HG02610 (cell line): ENCODE data around the gene C2orf42.
A peak's percentile ranks its signal among the peaks of the same experiment; 100 is the strongest.
"Not testable (repeated sequence)": the region's sequence is repeated elsewhere in the genome, so short reads cannot be mapped to it uniquely, and the experiment has no call there.

Source experiments
- ATAC-seq: cut with Tn5 transposase; IDR thresholded peaks from one replicate; pipeline ENCODE4 v1.9.1; 2021; ENCODE audit warnings: mild to moderate bottlenecking, moderate library complexity; ENCODE audit not compliant: unreplicated experiment

Gene C2orf42

GRCh38 chr2:70190418-70191243 is at the start of gene C2orf42:
Gene C2orf42, minus strand, starts transcription at chr2:70191019. Its CDS starts 9,034 bp downstream, at chr2:70181985.
- ATAC-seq, result peak; percentile 80

- ATAC-seq, result no peak
Observed at GRCh38 chr2:70240599-70240998, 49.8 kb upstream of the C2orf42 start.

GRCh38 chr2:70233926-70234325 is 43.1 kb upstream of the C2orf42 start:
- no peak for ATAC-seq

- ATAC-seq, result no peak
Observed at GRCh38 chr2:70226781-70227180, 36.0 kb upstream of the C2orf42 start.

- ATAC-seq, result not testable (repeated sequence)
Observed at GRCh38 chr2:70223305-70223704, 32.5 kb upstream of the C2orf42 start.

- no peak for ATAC-seq
Observed at GRCh38 chr2:70214953-70215549, 24.2 kb upstream of the C2orf42 start.

GRCh38 chr2:70214365-70214764 is 23.5 kb upstream of the C2orf42 start:
- ATAC-seq, result no peak

GRCh38 chr2:70212298-70212932 is 21.6 kb upstream of the C2orf42 start:
- no peak for ATAC-seq

GRCh38 chr2:70211595-70211994 is 20.8 kb upstream of the C2orf42 start:
- no peak for ATAC-seq

- no peak for ATAC-seq
Observed at GRCh38 chr2:70204452-70204851, 13.6 kb upstream of the C2orf42 start.

- no peak for ATAC-seq
Observed at GRCh38 chr2:70203086-70203485, 12.3 kb upstream of the C2orf42 start.

- no peak for ATAC-seq
Observed at GRCh38 chr2:70202236-70202806, 11.5 kb upstream of the C2orf42 start.

- ATAC-seq, result no peak
Observed at GRCh38 chr2:70201831-70202230, 11.0 kb upstream of the C2orf42 start.

GRCh38 chr2:70201225-70201768 is 10.5 kb upstream of the C2orf42 start:
- ATAC-seq, result no peak

- ATAC-seq, result no peak
Observed at GRCh38 chr2:70199320-70199864, 8.6 kb upstream of the C2orf42 start.

GRCh38 chr2:70192516-70192915 is 1.7 kb upstream of the C2orf42 start:
- ATAC-seq, result no peak

- no peak for ATAC-seq
Observed at GRCh38 chr2:70191244-70191735, 471 bp upstream of the C2orf42 start.

GRCh38 chr2:70188460-70188859 is 2.4 kb downstream of the C2orf42 start:
- ATAC-seq, result no peak

- not testable (repeated sequence) for ATAC-seq
Observed at GRCh38 chr2:70187170-70187569, 3.6 kb downstream of the C2orf42 start.

GRCh38 chr2:70182689-70183088 is 8.1 kb downstream of the C2orf42 start:
- no peak for ATAC-seq
